Vagina (tissue), 2 donors: ENCODE measurements around the gene GRIPAP1.

Source experiments
- POLR2A ChIP-seq, 2 donors: fragments of 450-650 bp; IDR thresholded peaks; one replicate each; pipeline ENCODE4 v1.6.1; 2017; ENCODE audit warnings: antibody characterized with exemption in 2 of 2, mild to moderate bottlenecking in 2 of 2, moderate library complexity in 2 of 2
- POLR2AphosphoS5 ChIP-seq, 2 donors: sonication (generic); formaldehyde crosslinking; IDR thresholded peaks; one replicate each; pipeline ENCODE4 v1.9.0; 2017; ENCODE audit warnings: antibody characterized with exemption in 2 of 2, mild to moderate bottlenecking in 2 of 2, low read depth in 1 of 2; ENCODE audit not compliant: insufficient read depth in 1 of 2

DNA sequence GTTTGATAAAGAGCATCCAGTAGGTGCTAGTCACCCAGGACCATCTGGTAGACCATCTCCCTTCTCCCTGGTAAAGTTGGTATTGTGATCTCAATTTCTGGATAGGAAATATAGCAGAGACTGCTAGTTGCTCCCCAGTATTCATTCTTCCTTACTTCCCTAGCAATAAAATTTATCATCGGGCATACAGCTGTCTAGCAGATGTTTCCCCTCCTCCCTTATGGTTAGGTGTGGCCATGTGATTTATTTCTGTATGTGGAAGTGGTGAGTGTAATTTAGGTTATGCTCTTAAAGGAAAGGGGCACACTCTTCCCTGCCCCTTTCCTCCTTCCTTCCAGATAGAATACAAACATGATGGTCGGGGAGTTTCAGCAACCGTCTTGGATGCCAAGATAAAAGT lies 18.2 kb downstream of the GRIPAP1 start:
- TF ChIP-seq POLR2A (IDR thresholded peaks at IDR 0.05), result no peak
- TF ChIP-seq POLR2AphosphoS5 (IDR thresholded peaks at IDR 0.05; ENCODE audit: insufficient read depth in 1 of 2, low read depth in 1 of 2), result no peak
